OCI-LY3 (cell line): Measurements from ENCODE around the gene SUSD1.

Source experiments
- CTCF ChIP-seq: fragments of 200-600, 300-600 bp; sonication (generic); IDR thresholded peaks from 2 replicates; pipeline ENCODE4 v1.5.1; 2014; ENCODE audit warnings: antibody characterized with exemption, low read length, low read depth
- EZH2phosphoT487 ChIP-seq: fragments of 200-600 bp; shearing (Covaris generic); IDR thresholded peaks from 2 replicates; pipeline ENCODE4 v1.6.1; 2018; ENCODE audit warnings: antibody characterized with exemption, mixed run types, low read depth

- TF ChIP-seq CTCF: no peak
- TF ChIP-seq EZH2phosphoT487: no peak
Observed at GRCh38 chr9:112020680-112021596, 154.2 kb downstream of the SUSD1 start.
